ENCODE results near the gene C19orf47.

C19orf47 gene

GRCh38 chr19:40317338-40317737 is 30.9 kb downstream of the C19orf47 start:
- no peaks in the 10 kb centered on the region for H3K36me3 ChIP-seq (replicated peaks; ENCODE audit: insufficient read depth, low read length)
- H3K9me3 ChIP-seq (replicated peaks; ENCODE audit: insufficient read depth, low read length), result no peaks in the 10 kb centered on the region
- no peaks in the 10 kb centered on the region for H3F3A ChIP-seq (ENCODE audit: insufficient read depth, low read length)
- H3K27me3 ChIP-seq (replicated peaks; ENCODE audit: insufficient read depth, low read length), result no peaks in the 10 kb centered on the region
- no peaks in the 10 kb centered on the region for H3K79me2 ChIP-seq (ENCODE audit: low read length)
- DNase-seq, result no peak
- no peak overlapping the region for H2AFZ ChIP-seq (ENCODE audit: low read length)
- no peaks in the 10 kb centered on the region for H3K9me2 ChIP-seq (replicated peaks; ENCODE audit: insufficient read depth, low read length)
- TF ChIP-seq CTCF (IDR thresholded peaks at IDR 0.05; ENCODE audit: low read length), result no peak
- no peak for TF ChIP-seq EZH2phosphoT487 (IDR thresholded peaks at IDR 0.05; ENCODE audit: low read length)
- TF ChIP-seq EZH2 (optimal IDR thresholded peaks at IDR 0.05; ENCODE audit: low read depth, low read length), result no peak
- no peaks in the 10 kb centered on the region for H3K4me1 ChIP-seq (ENCODE audit: low read length)
- no peak overlapping the region for H3K27ac ChIP-seq (ENCODE audit: low read length)
- no peaks in the 10 kb centered on the region for H4K20me1 ChIP-seq (ENCODE audit: insufficient read depth, low read length)
- no peak overlapping the region for H3K4me2 ChIP-seq (ENCODE audit: low read depth, low read length)
- H3K9ac ChIP-seq (ENCODE audit: low read length), result no peak overlapping the region
- H3K4me3 ChIP-seq (ENCODE audit: low read length), result no peak overlapping the region

- Histone ChIP-seq H3K4me2 (ENCODE audit: low read depth, low read length) (no peak overlapping the region), H3F3A (ENCODE audit: insufficient read depth, low read length) (no peaks in the 10 kb centered on the region), H3K4me1 (ENCODE audit: low read length) (no peaks in the 10 kb centered on the region), H3K9ac (ENCODE audit: low read length) (no peak overlapping the region), H3K79me2 (ENCODE audit: low read length) (no peaks in the 10 kb centered on the region), H4K20me1 (ENCODE audit: insufficient read depth, low read length) (no peaks in the 10 kb centered on the region), H3K4me3 (ENCODE audit: low read length) (no peak overlapping the region), H3K9me2 (replicated peaks; ENCODE audit: insufficient read depth, low read length) (no peaks in the 10 kb centered on the region), H3K27me3 (replicated peaks; ENCODE audit: insufficient read depth, low read length) (no peaks in the 10 kb centered on the region), H3K9me3 (replicated peaks; ENCODE audit: insufficient read depth, low read length) (no peaks in the 10 kb centered on the region), H3K27ac (ENCODE audit: low read length) (no peak overlapping the region), H3K36me3 (replicated peaks; ENCODE audit: insufficient read depth, low read length) (no peaks in the 10 kb centered on the region), H2AFZ (ENCODE audit: low read length) (no peak overlapping the region)
- DNase-seq, result no peak
- TF ChIP-seq CTCF (IDR thresholded peaks at IDR 0.05; ENCODE audit: low read length), result no peak
- no peak for TF ChIP-seq EZH2phosphoT487 (IDR thresholded peaks at IDR 0.05; ENCODE audit: low read length)
- no peak for TF ChIP-seq EZH2 (optimal IDR thresholded peaks at IDR 0.05; ENCODE audit: low read depth, low read length)
These were observed 32.3 kb downstream of the C19orf47 start for GRCh38 chr19:40315812-40316470.

GRCh38 chr19:40314656-40315055 is 33.5 kb downstream of the C19orf47 start:
- no peaks in the 10 kb centered on the region for H3K4me1 ChIP-seq (ENCODE audit: low read length)
- no peaks in the 10 kb centered on the region for H3K27me3 ChIP-seq (replicated peaks; ENCODE audit: insufficient read depth, low read length)
- no peak overlapping the region for H3K9ac ChIP-seq (ENCODE audit: low read length)
- H3K4me3 ChIP-seq (ENCODE audit: low read length), result no peak overlapping the region
- DNase-seq, result no peak
- TF ChIP-seq CTCF (IDR thresholded peaks at IDR 0.05; ENCODE audit: low read length), result no peak
- TF ChIP-seq EZH2phosphoT487 (IDR thresholded peaks at IDR 0.05; ENCODE audit: low read length), result no peak
- no peak for TF ChIP-seq EZH2 (optimal IDR thresholded peaks at IDR 0.05; ENCODE audit: low read depth, low read length)
- H3K4me2 ChIP-seq (ENCODE audit: low read depth, low read length), result no peak overlapping the region
- H3K9me3 ChIP-seq (replicated peaks; ENCODE audit: insufficient read depth, low read length), result no peaks in the 10 kb centered on the region
- no peaks in the 10 kb centered on the region for H4K20me1 ChIP-seq (ENCODE audit: insufficient read depth, low read length)
- H3K27ac ChIP-seq (ENCODE audit: low read length), result no peak overlapping the region
- H2AFZ ChIP-seq (ENCODE audit: low read length), result no peak overlapping the region
- H3K9me2 ChIP-seq (replicated peaks; ENCODE audit: insufficient read depth, low read length), result no peaks in the 10 kb centered on the region
- no peaks in the 10 kb centered on the region for H3K79me2 ChIP-seq (ENCODE audit: low read length)
- no peaks in the 10 kb centered on the region for H3F3A ChIP-seq (ENCODE audit: insufficient read depth, low read length)
- H3K36me3 ChIP-seq (replicated peaks; ENCODE audit: insufficient read depth, low read length), result no peaks in the 10 kb centered on the region
